ENCODE data around the gene TRIM17. TPM values are rescaled to one million over a fixed set of nuclear protein-coding genes. Genes with fewer than 3 reads are reported as not detected.

The TRIM17 gene
- total RNA-seq, 2 donors from 2014 or later = not detected

DNA sequence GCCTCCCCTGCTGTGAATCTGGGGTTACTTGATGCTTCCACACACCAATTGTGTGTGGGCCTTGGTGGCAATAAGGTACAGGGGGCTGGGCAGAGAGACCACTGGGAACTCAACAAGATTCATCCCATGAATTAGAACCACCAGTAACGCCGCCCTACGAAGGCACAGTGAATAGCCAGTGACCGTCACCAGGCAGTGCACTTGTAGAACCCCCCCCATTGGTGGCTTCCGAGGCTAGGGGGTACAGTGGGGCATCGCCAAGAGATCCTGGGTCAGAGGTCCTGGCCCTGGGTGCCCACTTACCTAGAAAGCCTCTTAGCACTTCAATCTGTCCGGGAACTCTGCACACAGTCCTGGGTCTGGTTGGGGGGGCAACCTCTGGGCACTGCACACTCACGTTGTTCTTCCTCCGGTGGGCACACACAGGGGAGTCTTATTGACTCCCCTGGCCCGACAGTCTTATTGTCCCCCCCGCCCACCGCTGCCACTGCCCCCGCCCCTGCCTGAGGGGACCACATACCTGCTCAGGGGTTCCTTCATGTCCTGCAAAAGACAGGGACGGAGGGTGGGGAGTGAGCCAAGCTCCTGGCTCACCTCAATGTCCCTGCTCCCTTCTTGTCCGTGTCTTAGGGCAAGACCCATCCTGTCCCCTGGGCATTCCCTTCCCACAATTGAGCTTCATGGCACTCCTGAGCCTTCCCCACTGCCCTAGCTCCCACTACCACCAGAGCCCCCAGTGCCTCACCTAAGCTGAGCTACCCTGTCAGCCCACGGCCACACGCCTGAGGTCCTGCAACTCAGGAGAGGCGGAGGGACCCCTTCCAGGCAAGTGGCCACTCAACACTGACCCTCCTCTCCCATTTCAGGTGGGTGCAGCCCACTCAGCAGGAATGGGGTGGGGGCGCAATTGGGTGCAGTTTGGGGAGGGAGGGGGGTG, 7.5 kb downstream of the TRIM17 start:
- TF ChIP-seq CTCF (IDR thresholded peaks at IDR 0.05) = no peak
- DNase-seq (ENCODE audit: low spot score) = no peak
- Histone ChIP-seq H3K4me3 (no peak overlapping the region), H3K9me3 (no peaks in the 10 kb centered on the region), H3K27me3 (no peaks in the 10 kb centered on the region), H3K36me3 (no peaks in the 10 kb centered on the region), H3K27ac (peak overlapping the region; percentile 26 to 43), H3K4me1 (peaks cover 0 to 37% of the 10 kb centered on the region in 2 donors)

DNA sequence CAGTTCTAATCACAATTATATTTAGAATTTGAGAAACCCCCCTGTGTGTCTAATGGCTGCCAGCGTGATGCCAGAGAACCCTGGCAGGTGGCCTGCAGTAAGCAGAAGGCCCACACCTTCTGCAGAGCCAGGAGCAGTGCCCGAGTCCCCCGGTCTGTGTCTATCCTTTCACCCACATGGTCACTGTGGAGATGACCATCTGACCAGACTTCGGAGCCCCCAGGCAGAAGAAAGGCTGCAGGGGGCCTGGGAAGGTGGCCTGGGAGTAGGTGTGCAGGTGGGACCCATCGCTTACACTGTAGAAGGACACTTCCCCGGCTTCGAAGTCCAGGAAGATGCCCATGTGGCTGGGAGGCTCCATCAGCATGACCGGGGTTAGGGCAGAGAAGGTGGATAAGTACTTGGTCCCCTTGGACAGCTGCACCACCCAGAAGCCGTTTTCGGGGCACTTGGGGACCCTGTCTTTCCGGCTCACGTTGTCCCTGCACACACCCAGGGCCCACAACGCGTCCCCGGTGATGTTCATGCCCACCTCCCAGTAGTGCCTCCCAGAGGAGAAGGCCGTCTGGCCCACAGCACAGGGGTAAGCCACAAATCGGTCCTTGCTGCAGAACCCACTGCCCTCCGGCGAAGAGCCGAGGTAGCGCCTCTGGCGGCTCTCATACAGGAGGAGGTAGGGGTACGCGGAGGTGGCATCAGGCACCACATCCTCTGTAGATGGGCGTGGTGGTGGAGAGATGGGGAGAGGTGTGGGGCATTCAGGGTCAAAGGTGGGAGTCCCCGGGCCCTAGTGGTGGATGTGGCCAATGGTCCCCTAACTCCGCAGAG, 8.4 kb downstream of the TRIM17 start:
- Histone ChIP-seq H3K9me3 (no peaks in the 10 kb centered on the region), H3K36me3 (no peaks in the 10 kb centered on the region), H3K4me3 (no peak overlapping the region), H3K27me3 (no peaks in the 10 kb centered on the region), H3K27ac (peak overlapping the region in 1 of 2 donors; percentile 87), H3K4me1 (peaks cover 0 to 45% of the 10 kb centered on the region in 2 donors)
- no peak for TF ChIP-seq CTCF (IDR thresholded peaks at IDR 0.05)
- no peak for DNase-seq (ENCODE audit: low spot score)

DNA sequence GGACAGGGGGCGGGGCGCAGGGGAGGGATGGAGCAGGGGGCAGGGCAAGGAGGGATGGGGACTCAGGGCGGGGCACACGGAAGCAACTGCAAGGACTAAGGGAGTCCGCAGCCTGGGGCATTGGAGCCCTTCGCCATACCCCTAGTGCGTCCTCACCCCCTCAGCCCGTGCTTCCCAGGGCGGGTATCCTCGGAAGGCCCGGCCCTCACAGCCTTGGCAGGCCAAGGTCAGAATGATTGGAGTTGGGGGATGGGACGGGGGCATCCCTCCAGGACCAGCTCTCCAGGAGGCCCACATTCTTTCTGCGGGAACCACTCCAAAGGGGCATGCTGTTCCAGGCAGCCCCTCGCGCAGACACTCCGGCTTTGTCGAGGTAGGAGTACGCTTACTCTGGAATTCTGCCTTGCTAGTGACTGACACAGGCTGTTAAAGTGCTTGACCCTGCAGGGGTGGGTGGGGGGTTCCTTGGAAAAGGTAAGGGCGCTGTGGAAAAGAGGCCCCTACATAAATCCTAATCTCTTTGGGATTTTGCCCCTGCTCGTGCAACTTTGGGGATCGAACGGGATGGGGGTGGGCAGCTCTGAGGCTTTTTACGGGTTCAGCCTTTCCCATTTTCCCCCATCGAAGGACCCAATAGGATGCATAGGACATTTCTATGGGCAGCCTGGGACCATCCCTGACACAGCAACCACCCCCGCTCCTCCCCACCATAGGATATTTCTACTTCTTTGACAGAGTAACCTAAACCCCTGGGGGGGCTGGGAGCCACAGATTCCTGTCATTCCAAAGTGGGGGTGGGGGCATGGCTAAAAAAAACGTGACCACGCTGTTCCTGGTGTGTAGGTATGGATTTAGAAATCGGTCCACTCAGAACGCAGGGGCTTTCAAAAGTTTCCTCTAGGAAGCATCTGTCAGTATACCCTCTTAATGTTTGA, 9.3 kb downstream of the TRIM17 start:
- TF ChIP-seq CTCF (IDR thresholded peaks at IDR 0.05) = no peak
- Histone ChIP-seq H3K4me1 (peaks cover 0 to 45% of the 10 kb centered on the region in 2 donors), H3K36me3 (no peaks in the 10 kb centered on the region), H3K9me3 (no peaks in the 10 kb centered on the region), H3K4me3 (peak overlapping the region; percentile 92 to 98), H3K27ac (peak overlapping the region; percentile 76 to 87), H3K27me3 (no peaks in the 10 kb centered on the region)
- no peak for DNase-seq (ENCODE audit: low spot score)

GRCh38 chr1:228405979-228406228, 10.8 kb downstream of the TRIM17 start:
- Histone ChIP-seq H3K27ac (peak overlapping the region; percentile 82 to 87), H3K9me3 (no peaks in the 10 kb centered on the region), H3K4me3 (peak overlapping the region; percentile 92 to 98), H3K4me1 (peaks cover 0 to 45% of the 10 kb centered on the region in 2 donors), H3K27me3 (no peaks in the 10 kb centered on the region), H3K36me3 (no peaks in the 10 kb centered on the region)
- DNase-seq (ENCODE audit: low spot score) = no peak
- TF ChIP-seq CTCF (IDR thresholded peaks at IDR 0.05) = no peak

DNA sequence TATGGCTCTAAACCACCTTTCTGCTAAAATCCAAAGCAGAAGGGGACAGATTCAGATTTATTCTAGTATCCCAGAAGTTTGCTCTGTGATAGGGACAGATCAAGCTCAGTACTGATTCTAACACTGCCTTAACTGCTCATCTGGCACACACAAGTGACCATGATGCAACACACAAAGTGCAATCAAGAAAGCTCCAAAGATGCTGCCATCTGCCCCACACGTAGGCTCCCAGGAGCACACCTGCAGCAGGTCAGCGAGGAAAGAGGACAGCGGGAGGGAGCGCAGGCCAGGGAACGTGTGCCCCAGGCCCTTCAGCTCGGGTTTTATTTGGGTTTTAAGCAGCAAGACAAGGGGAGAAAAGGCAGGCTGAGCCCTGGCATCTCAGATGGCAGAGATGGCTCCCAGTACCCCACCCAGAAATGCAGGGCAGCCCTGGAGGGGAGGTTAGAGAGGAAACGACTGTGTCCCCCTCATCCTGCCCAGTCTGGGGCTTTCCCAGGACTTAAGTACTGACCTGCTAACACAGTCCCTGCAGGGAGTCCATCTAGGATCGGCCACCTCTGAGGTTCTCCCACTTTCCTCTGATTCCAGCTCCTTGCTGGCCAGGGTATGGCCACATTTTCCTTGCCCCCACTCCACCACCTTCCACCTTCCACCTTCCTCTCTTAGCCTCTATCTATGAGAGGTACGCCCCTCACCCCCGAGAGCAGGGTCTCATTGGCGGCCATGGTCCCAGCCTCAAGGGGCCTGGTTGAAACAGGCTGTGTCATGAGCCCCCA, 11.3 kb downstream of the TRIM17 start:
- H3K36me3 ChIP-seq = peaks cover under 1% of the 10 kb centered on the region
- peak overlapping the region; percentile 92 to 98 for H3K4me3 ChIP-seq
- H3K9me3 ChIP-seq = no peaks in the 10 kb centered on the region
- H3K27me3 ChIP-seq = no peaks in the 10 kb centered on the region
- H3K4me1 ChIP-seq = peaks cover 0 to 45% of the 10 kb centered on the region in 2 donors
- no peak for TF ChIP-seq CTCF (IDR thresholded peaks at IDR 0.05)
- DNase-seq (ENCODE audit: low spot score) = no peak
- H3K27ac ChIP-seq = peak overlapping the region in 1 of 2 donors; percentile 82
